Measurements from ENCODE around the gene C16orf78.

The C16orf78 gene

GRCh38 chr16:49333259-49333597 is 40.4 kb upstream of the C16orf78 start:
- ChIA-PET POLR2A (no interaction called here), CTCF (interaction anchor here (1.0 kb wide), 1 partner anchor 647 kb away, joined by 3 read pairs; no protein-coding TSS in a partner anchor)
- TF ChIP-seq CTCF (IDR thresholded peaks at IDR 0.05; ENCODE audit: insufficient read depth, low read length, missing control alignments), result no peak
- H3K4me3 ChIP-seq (ENCODE audit: low read depth, low read length), result no peak overlapping the region
- DNase-seq (ENCODE audit: low read depth, low spot score), result no peak

- ChIA-PET CTCF (no interaction called here), POLR2A (no interaction called here)
- TF ChIP-seq CTCF (IDR thresholded peaks at IDR 0.05; ENCODE audit: insufficient read depth, low read length, missing control alignments), result no peak
- no peak for DNase-seq (ENCODE audit: low read depth, low spot score)
- H3K4me3 ChIP-seq (ENCODE audit: low read depth, low read length), result no peak overlapping the region
Observed at GRCh38 chr16:49335828-49336227, 37.8 kb upstream of the C16orf78 start.

- no peak for TF ChIP-seq CTCF (IDR thresholded peaks at IDR 0.05; ENCODE audit: insufficient read depth, low read length, missing control alignments)
- no peak overlapping the region for H3K4me3 ChIP-seq (ENCODE audit: low read depth, low read length)
- no peak for DNase-seq (ENCODE audit: low read depth, low spot score)
- ChIA-PET CTCF (no interaction called here), POLR2A (no interaction called here)
Observed at GRCh38 chr16:49336581-49336980, 37.0 kb upstream of the C16orf78 start.

- POLR2A ChIA-PET, result no interaction called here
- H3K4me3 ChIP-seq (ENCODE audit: low read depth, low read length), result no peak overlapping the region
- no peak for TF ChIP-seq CTCF (IDR thresholded peaks at IDR 0.05; ENCODE audit: insufficient read depth, low read length, missing control alignments)
- DNase-seq (ENCODE audit: low read depth, low spot score), result no peak
- CTCF ChIA-PET, result interaction anchor here (0.9 kb wide), 1 partner anchor 11 kb away, joined by 3 read pairs; no protein-coding TSS in a partner anchor
Observed at GRCh38 chr16:49337814-49338350, 35.7 kb upstream of the C16orf78 start.

- TF ChIP-seq CTCF (IDR thresholded peaks at IDR 0.05; ENCODE audit: insufficient read depth, low read length, missing control alignments), result no peak
- ChIA-PET POLR2A (no interaction called here), CTCF (no interaction called here)
- no peak for DNase-seq (ENCODE audit: low read depth, low spot score)
- no peak overlapping the region for H3K4me3 ChIP-seq (ENCODE audit: low read depth, low read length)
Observed at GRCh38 chr16:49338611-49339265, 34.9 kb upstream of the C16orf78 start.

GRCh38 chr16:49340466-49340865 is 33.1 kb upstream of the C16orf78 start:
- no peak for TF ChIP-seq CTCF (IDR thresholded peaks at IDR 0.05; ENCODE audit: insufficient read depth, low read length, missing control alignments)
- DNase-seq (ENCODE audit: low read depth, low spot score), result no peak
- ChIA-PET CTCF (interaction anchor here (1.1 kb wide), 1 partner anchor 12 kb away, joined by 4 read pairs; no protein-coding TSS in a partner anchor), POLR2A (no interaction called here)
- H3K4me3 ChIP-seq (ENCODE audit: low read depth, low read length), result no peak overlapping the region
